HG03066 (cell line): ENCODE measurements around the gene NKAIN1.
"Not testable (repeated sequence)": the region's sequence is repeated elsewhere in the genome, so short reads cannot be mapped to it uniquely, and the experiment has no call there.

Experiments
- ATAC-seq: cut with Tn5 transposase; IDR thresholded peaks from one replicate; pipeline ENCODE4 v1.9.1; 2021; ENCODE audit warnings: low read depth; ENCODE audit not compliant: unreplicated experiment

Gene NKAIN1

GRCh38 chr1:31198600-31198999 lies 41.1 kb downstream of the NKAIN1 start:
- no peak for ATAC-seq

GRCh38 chr1:31198150-31198549 lies 41.5 kb downstream of the NKAIN1 start:
- ATAC-seq = no peak

- ATAC-seq = no peak
Measured at GRCh38 chr1:31196685-31197084, 43.0 kb downstream of the NKAIN1 start.

- not testable (repeated sequence) for ATAC-seq
Measured at GRCh38 chr1:31195267-31195666, 44.4 kb downstream of the NKAIN1 start.

- no peak for ATAC-seq
Measured at GRCh38 chr1:31193729-31194128, 46.0 kb downstream of the NKAIN1 start.

- no peak for ATAC-seq
Measured at GRCh38 chr1:31191281-31191680, 48.4 kb downstream of the NKAIN1 start.

- no peak for ATAC-seq
Measured at GRCh38 chr1:31189696-31190674, 49.7 kb downstream of the NKAIN1 start.

GRCh38 chr1:31183927-31184554 lies 55.6 kb downstream of the NKAIN1 start:
- no peak for ATAC-seq

GRCh38 chr1:31183126-31183525 lies 56.6 kb downstream of the NKAIN1 start:
- ATAC-seq = no peak

GRCh38 chr1:31182352-31182751 lies 57.3 kb downstream of the NKAIN1 start:
- ATAC-seq = no peak

- no peak for ATAC-seq
Measured at GRCh38 chr1:31181515-31182343, 58.0 kb downstream of the NKAIN1 start.

GRCh38 chr1:31180338-31180737 lies 59.3 kb downstream of the NKAIN1 start:
- no peak for ATAC-seq

- not testable (repeated sequence) for ATAC-seq
Measured at GRCh38 chr1:31176291-31176690, 63.4 kb downstream of the NKAIN1 start.

- ATAC-seq = no peak
Measured at GRCh38 chr1:31170486-31170735, 69.3 kb downstream of the NKAIN1 start.

GRCh38 chr1:31166462-31166861 lies 73.2 kb downstream of the NKAIN1 start:
- no peak for ATAC-seq

- ATAC-seq = no peak
Measured at GRCh38 chr1:31164291-31164690, 75.4 kb downstream of the NKAIN1 start.

GRCh38 chr1:31163866-31164265 lies 75.8 kb downstream of the NKAIN1 start:
- no peak for ATAC-seq

- no peak for ATAC-seq
Measured at GRCh38 chr1:31161571-31161970, 78.1 kb downstream of the NKAIN1 start.

GRCh38 chr1:31159869-31160611 lies 79.6 kb downstream of the NKAIN1 start:
- ATAC-seq = no peak

GRCh38 chr1:31159323-31159722 lies 80.4 kb downstream of the NKAIN1 start:
- no peak for ATAC-seq
